ENCODE data around the gene HPCA.

Gene HPCA

GRCh38 chr1:32939655-32940371, 53.5 kb downstream of the HPCA start:
- peak; percentile 47 for DNase-seq

- no peak for DNase-seq
Measured at GRCh38 chr1:32944180-32944579, 57.9 kb downstream of the HPCA start.
